GM19239 (cell line): ENCODE results near the gene SORT1.
A peak's percentile ranks its signal among the peaks of the same experiment; 100 is the strongest.

Experiments
- DNase-seq: peaks from one replicate; pipeline ENCODE4 v3.0.0; 2011; ENCODE audit warnings: low spot score; ENCODE audit not compliant: insufficient read length
- FAIRE-seq: peaks from 2 replicates; lab custom pipeline; 2011; peaks lifted over from hg19 to GRCh38; lab: Jason Lieb, UNC

The SORT1 gene

GRCh38 chr1:109281680-109282496 is 115.8 kb downstream of the SORT1 start:
- DNase-seq (no peak), FAIRE-seq (no peak)

GRCh38 chr1:109280862-109281261 is 116.9 kb downstream of the SORT1 start:
- DNase-seq (no peak), FAIRE-seq (no peak)

GRCh38 chr1:109279615-109280278 is 118.0 kb downstream of the SORT1 start:
- FAIRE-seq, result no peak
- DNase-seq, result no peak

- DNase-seq, result peak; percentile 92
- FAIRE-seq, result no peak
These were observed 120.1 kb downstream of the SORT1 start for GRCh38 chr1:109277434-109278204.

- FAIRE-seq, result no peak
- no peak for DNase-seq
These were observed 121.9 kb downstream of the SORT1 start for GRCh38 chr1:109275706-109276345.

- DNase-seq, result no peak
- no peak for FAIRE-seq
These were observed 122.9 kb downstream of the SORT1 start for GRCh38 chr1:109274533-109275476.

- no peak for DNase-seq
- FAIRE-seq, result no peak
These were observed 124.0 kb downstream of the SORT1 start for GRCh38 chr1:109273570-109274288.

GRCh38 chr1:109272831-109273547 is 124.7 kb downstream of the SORT1 start:
- FAIRE-seq (no peak), DNase-seq (no peak)

GRCh38 chr1:109272021-109272799 is 125.5 kb downstream of the SORT1 start:
- FAIRE-seq (no peak), DNase-seq (no peak)

- no peak for DNase-seq
- no peak for FAIRE-seq
These were observed 126.3 kb downstream of the SORT1 start for GRCh38 chr1:109271458-109271857.

- FAIRE-seq, result no peak
- DNase-seq, result no peak
These were observed 126.9 kb downstream of the SORT1 start for GRCh38 chr1:109270623-109271317.

GRCh38 chr1:109269981-109270622 is 127.6 kb downstream of the SORT1 start:
- no peak for FAIRE-seq
- no peak for DNase-seq

GRCh38 chr1:109269212-109269980 is 128.3 kb downstream of the SORT1 start:
- FAIRE-seq (no peak), DNase-seq (no peak)

- FAIRE-seq, result no peak
- DNase-seq, result no peak
These were observed 129.1 kb downstream of the SORT1 start for GRCh38 chr1:109268431-109269211.
